HepG2 (cell line): ENCODE results near the gene SETD2. TPM values are rescaled to one million over a fixed set of nuclear protein-coding genes. Genes with fewer than 3 reads are reported as not detected.

Experiments
- ATAC-seq: fragments of 200-7000 bp; cut with Tn5 transposase; 3 replicates; pipeline ENCODE4 v1.9.1; 2020; ENCODE audit warnings: mild to moderate bottlenecking, moderate library complexity
- BruUV-seq: library from RNA; stranded (reverse); fragments of 400-500 nt; replicated peaks from 2 replicates; lab custom pipeline; 2021; lab: Mats Ljungman, UMichigan
- CTCF ChIA-PET: fragments of 300-600 bp; formaldehyde crosslinking; extraction: SDS; loops from one replicate; lab custom pipeline; 2021; ENCODE audit warnings: low total read pairs, inconsistent platforms, low intra/inter-chr PET ratio; lab: Yijun Ruan, JAX
- POLR2A ChIA-PET: fragments of 350-600 bp; sonication (Branson Sonifier 250); formaldehyde crosslinking; loops from one replicate; lab custom pipeline; 2020; ENCODE audit warnings: antibody characterized with exemption, inconsistent platforms; lab: Yijun Ruan, JAX
- DNase-seq: peaks from one replicate; pipeline ENCODE4 v3.0.0-alpha.2; 2015; ENCODE audit warnings: low spot score
- FAIRE-seq: peaks from 3 replicates; lab custom pipeline; 2011; peaks lifted over from hg19 to GRCh38; lab: Jason Lieb, UNC
- H2AFZ ChIP-seq: one replicate; pipeline ENCODE4 v1.6.1; 2011; ENCODE audit warnings: low read length, inconsistent platforms
- H3K27ac ChIP-seq: fragments of 300-600 bp; 3 replicates; pipeline ENCODE4 v1.8.0; 2011; ENCODE audit warnings: mixed run types, mild to moderate bottlenecking, mixed read lengths, low read length, inconsistent platforms; ENCODE audit not compliant: insufficient read depth; ENCODE audit errors: extremely low read length
- H3K27me3 ChIP-seq, 2 experiments: fragments of 200-600 bp in 1 of 2; 2 replicates in 1 of 2; 3 replicates in 1 of 2; pipeline versions ENCODE4 v1.6.0 to v1.8.0; 2011; ENCODE audit warnings: low read length in 2 of 2, mild to moderate bottlenecking in 2 of 2, moderate library complexity in 2 of 2, inconsistent platforms in 1 of 2; ENCODE audit not compliant: insufficient read depth in 2 of 2, control insufficient read depth in 1 of 2
- H3K36me3 ChIP-seq, 2 experiments: fragments of 200-600 bp in 1 of 2; replicated peaks in 1 of 2; 2 replicates in 1 of 2; 3 replicates in 1 of 2; pipeline versions ENCODE4 v1.5.1 to v1.8.0; 2011; ENCODE audit warnings: low read length in 2 of 2, inconsistent platforms in 1 of 2; ENCODE audit not compliant: insufficient read depth in 2 of 2, control insufficient read depth in 1 of 2
- H3K4me1 ChIP-seq: 2 replicates; pipeline ENCODE4 v1.5.1; 2012; ENCODE audit warnings: low read length, inconsistent platforms; ENCODE audit not compliant: insufficient read depth
- H3K4me2 ChIP-seq: 2 replicates; pipeline ENCODE4 v1.6.0; 2011; ENCODE audit warnings: low read depth, low read length, inconsistent platforms
- H3K4me3 ChIP-seq, 3 experiments: fragments of 200-600 bp in 1 of 3; sonication (generic), shearing (Covaris generic) in 1 of 3; replicated peaks in 1 of 3; 2 replicates each; pipeline ENCODE4 v1.5.1; 2011 to 2016; ENCODE audit warnings: low read length in 3 of 3, inconsistent platforms in 2 of 3, low read depth in 2 of 3, mild to moderate bottlenecking in 2 of 3, control low read depth in 1 of 3, mixed read lengths in 1 of 3; ENCODE audit not compliant: insufficient read depth in 1 of 3
- H3K79me2 ChIP-seq: one replicate; pipeline ENCODE4 v1.6.1; 2011; ENCODE audit warnings: low read length, inconsistent platforms; ENCODE audit not compliant: insufficient read depth
- H3K9ac ChIP-seq: 2 replicates; pipeline ENCODE4 v1.6.0; 2011; ENCODE audit warnings: mild to moderate bottlenecking, low read depth, low read length, inconsistent platforms; ENCODE audit not compliant: insufficient read depth
- H3K9me3 ChIP-seq: 2 replicates; pipeline ENCODE4 v1.5.1; 2012; ENCODE audit warnings: mild to moderate bottlenecking, low read length
- H4K20me1 ChIP-seq: 2 replicates; pipeline ENCODE4 v1.6.0; 2011; ENCODE audit warnings: inconsistent platforms, mild to moderate bottlenecking, low read length, moderate library complexity; ENCODE audit not compliant: insufficient read depth
- HMGXB4 ChIP-seq, 2 experiments: sonication (generic) in 1 of 2; formaldehyde crosslinking in 1 of 2; IDR thresholded peaks; 2 replicates each; pipeline versions ENCODE4 v1.4.0 to v1.6.1; 2018 to 2020; ENCODE audit warnings: missing genetic modification reagents in 2 of 2, borderline replicate concordance in 1 of 2, low read depth in 1 of 2, mild to moderate bottlenecking in 1 of 2, missing biosample characterization in 1 of 2
- SIX1 ChIP-seq: sonication (generic); formaldehyde crosslinking; IDR thresholded peaks from 2 replicates; pipeline ENCODE4 v1.4.0; 2020; ENCODE audit warnings: missing genetic modification reagents, borderline replicate concordance
- U2AF1 ChIP-seq: fragments of 200-400 bp; formaldehyde crosslinking; optimal IDR thresholded peaks from 2 replicates; pipeline ENCODE3; 2017; ENCODE audit warnings: mild to moderate bottlenecking, low read depth, low read length
- WGBS: methylation state at CpG from one replicate; pipeline ENCODE4 v1.1.6; 2017; ENCODE audit warnings: low lambda C conversion rate; 5-methylcytosine and 5-hydroxymethylcytosine counted together
- in situ Hi-C: cut with HindIII; loops from 2 replicates; pipeline ENCODE4 v1.10.0; 2017; ENCODE audit warnings: low pct_unique_long_range_greater_than_20kb; ENCODE audit not compliant: extremely low pct_ligation_motif_present
- intact Hi-C: fragments of 100-400 bp; cut with micrococcal nuclease; formaldehyde crosslinking; loops from one replicate; pipeline ENCODE4 v1.10.0; 2022; ENCODE audit not compliant: unreplicated experiment
- polyA plus RNA-seq, 8 experiments: library from polyadenylated mRNA; depleted of rRNA in 3 of 8; stranded (reverse) in 7 of 8; unstranded in 1 of 8; fragments of >200 nt; fragmentation: Illumina TruSeq in 4 of 8; extraction: Trizol in 4 of 8; gene quantifications; 2 replicates each; pipeline versions ENCODE4 v1.2.1 to v1.2.3, GENCODE V29; 2011 to 2016; ENCODE audit warnings: low read depth in 4 of 8, missing spikeins in 1 of 8, mixed read lengths in 1 of 8; ENCODE audit not compliant: insufficient read depth in 1 of 8
- total RNA-seq, 5 experiments: library from RNA; depleted of rRNA; stranded (reverse); fragments of >200 nt; fragmentation: Illumina TruSeq; extraction: Trizol; gene quantifications; 2 replicates each; pipeline ENCODE4 v1.2.3, GENCODE V29; 2016; ENCODE audit warnings: low read depth in 1 of 5
- TF ChIP-seq, protein P1 (sequence below): sonication (generic); formaldehyde crosslinking; IDR thresholded peaks from 2 replicates; pipeline ENCODE4 v1.4.0; 2020; ENCODE audit warnings: missing genetic modification reagents
- TF ChIP-seq, protein P2 (sequence below): sonication (generic); formaldehyde crosslinking; IDR thresholded peaks from 2 replicates; pipeline ENCODE4 v1.4.0; 2020; ENCODE audit warnings: mild to moderate bottlenecking, low read depth, missing genetic modification reagents

The SETD2 gene
- total and polyA plus RNA-seq, 2 of the 13 experiments (the other 11 are each of a cell fraction or from before 2014, with no cell fraction given) = 14.2 to 24.2 TPM

GRCh38 chr3:46979958-46980497 is 183.9 kb downstream of the SETD2 start:
- peak overlapping the region; percentile 85; the same call in 1 of the 2 replicates for H3K9ac ChIP-seq
- peaks cover 19% of the 10 kb centered on the region for H3K79me2 ChIP-seq
- ChIA-PET POLR2A (interaction anchor here (0.6 to 2.0 kb wide), 13 partner anchors 9 to 56 kb away, joined by 3 to 10 read pairs (median 5); no protein-coding TSS in a partner anchor), CTCF (no interaction called here)
- peak overlapping the region; percentile 71 to 91 (median 79) for H3K4me3 ChIP-seq
- peak overlapping the region; percentile 100 for H3K4me2 ChIP-seq
- no peak overlapping the region for H3K27ac ChIP-seq
- no peaks in the 10 kb centered on the region for H3K9me3 ChIP-seq
- no peaks in the 10 kb centered on the region; a peak in 1 of 5 replicates for H3K27me3 ChIP-seq
- H2AFZ ChIP-seq = no peak overlapping the region
- no peak for FAIRE-seq
- in situ Hi-C loops = loop anchor here (5.0 kb wide), 1 partner anchor 48 kb away; no protein-coding TSS in a partner anchor
- H4K20me1 ChIP-seq = no peaks in the 10 kb centered on the region
- H3K4me1 ChIP-seq = peaks cover 59% of the 10 kb centered on the region
- TF ChIP-seq SIX1 (CRISPR knock-in tag) = no peak
- TF ChIP-seq, protein P1, sequence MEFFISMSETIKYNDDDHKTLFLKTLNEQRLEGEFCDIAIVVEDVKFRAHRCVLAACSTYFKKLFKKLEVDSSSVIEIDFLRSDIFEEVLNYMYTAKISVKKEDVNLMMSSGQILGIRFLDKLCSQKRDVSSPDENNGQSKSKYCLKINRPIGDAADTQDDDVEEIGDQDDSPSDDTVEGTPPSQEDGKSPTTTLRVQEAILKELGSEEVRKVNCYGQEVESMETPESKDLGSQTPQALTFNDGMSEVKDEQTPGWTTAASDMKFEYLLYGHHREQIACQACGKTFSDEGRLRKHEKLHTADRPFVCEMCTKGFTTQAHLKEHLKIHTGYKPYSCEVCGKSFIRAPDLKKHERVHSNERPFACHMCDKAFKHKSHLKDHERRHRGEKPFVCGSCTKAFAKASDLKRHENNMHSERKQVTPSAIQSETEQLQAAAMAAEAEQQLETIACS (CRISPR knock-in tag) = peak; percentile 29
- TF ChIP-seq U2AF1 = peak; percentile 4
- TF ChIP-seq HMGXB4 (CRISPR knock-in tag; IDR thresholded peaks at IDR 0.05; ENCODE audit: borderline replicate concordance in 1 of 2, low read depth in 1 of 2) = peak in 1 of 2 experiments; percentile 9; a peak in 1 of 4 replicates
- TF ChIP-seq, protein P2, sequence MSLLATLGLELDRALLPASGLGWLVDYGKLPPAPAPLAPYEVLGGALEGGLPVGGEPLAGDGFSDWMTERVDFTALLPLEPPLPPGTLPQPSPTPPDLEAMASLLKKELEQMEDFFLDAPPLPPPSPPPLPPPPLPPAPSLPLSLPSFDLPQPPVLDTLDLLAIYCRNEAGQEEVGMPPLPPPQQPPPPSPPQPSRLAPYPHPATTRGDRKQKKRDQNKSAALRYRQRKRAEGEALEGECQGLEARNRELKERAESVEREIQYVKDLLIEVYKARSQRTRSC (CRISPR knock-in tag) = 0 out of 2 replicates have a peak, but pooled peaks have one; percentile 10
- TF ChIP-seq, all 625 proteins: peak for 4
- H3K36me3 ChIP-seq = no peaks in the 10 kb centered on the region
- no peak for DNase-seq
- BruUV-seq = no TSS peak
- no peak for ATAC-seq
- intact Hi-C loops = loop anchor here (10.0 kb wide), 1 partner anchor 55 kb away; no protein-coding TSS in a partner anchor
- 8% methylated on average over 4 of the region's 40 CpGs for WGBS
